Glutamatergic neuron (in vitro differentiated cells): ENCODE data around the gene SUV39H2. TPM values are rescaled to one million over a fixed set of nuclear protein-coding genes. Genes with fewer than 3 reads are reported as not detected.

ENCODE experiments used
- DNase-seq: peaks from one replicate; pipeline ENCODE4 v3.0.0; 2022
- H3K27ac Mint-ChIP-seq: one replicate; pipeline ENCODE4 v1.8.0; 2020; ENCODE audit warnings: mild to moderate bottlenecking, mixed read lengths, inconsistent platforms; ENCODE audit not compliant: unreplicated experiment
- H3K27me3 Mint-ChIP-seq: one replicate; pipeline ENCODE4 v1.8.0; 2020; ENCODE audit warnings: mild to moderate bottlenecking, moderate library complexity, mixed read lengths, inconsistent platforms; ENCODE audit not compliant: unreplicated experiment
- H3K36me3 Mint-ChIP-seq: one replicate; pipeline ENCODE4 v1.8.0; 2020; ENCODE audit warnings: mild to moderate bottlenecking, mixed read lengths, inconsistent platforms; ENCODE audit not compliant: unreplicated experiment
- H3K4me1 Mint-ChIP-seq: one replicate; pipeline ENCODE4 v1.8.0; 2020; ENCODE audit warnings: mild to moderate bottlenecking, low read depth, mixed read lengths, inconsistent platforms; ENCODE audit not compliant: unreplicated experiment
- H3K4me3 Mint-ChIP-seq: one replicate; pipeline ENCODE4 v1.8.0; 2020; ENCODE audit warnings: mild to moderate bottlenecking, mixed read lengths, inconsistent platforms; ENCODE audit not compliant: unreplicated experiment
- H3K9me3 Mint-ChIP-seq: one replicate; pipeline ENCODE4 v1.8.0; 2020; ENCODE audit warnings: mild to moderate bottlenecking, moderate library complexity, mixed read lengths, inconsistent platforms; ENCODE audit not compliant: unreplicated experiment
- CTCF ChIP-seq: fragments of 200-600 bp; sonication (generic); IDR thresholded peaks from one replicate; pipeline ENCODE4 v1.5.0; 2021; ENCODE audit not compliant: partially characterized antibody, unreplicated experiment
- long read RNA-seq: library from polyadenylated mRNA; unstranded; transcript quantifications from one replicate; pipeline ENCODE4 v2.0.0, GENCODE V29; 2020; ENCODE audit not compliant: unreplicated experiment
- total RNA-seq: library from RNA; stranded (reverse); fragmentation: NEBNext Ultra II Directional; extraction: Animal tissue kit (Norgen Biotek cat#: 25700); gene quantifications from one replicate; pipeline ENCODE4 v1.2.1, GENCODE V29; 2021; ENCODE audit not compliant: unreplicated experiment

The SUV39H2 gene
- total RNA-seq = 15.1 TPM
- long read RNA-seq, partial matches to known transcripts = 0 of 7 reads
- long read RNA-seq, other reads (novel, unspliced or antisense) = 1 of 7 reads

- H3K27me3 Mint-ChIP-seq = peaks cover 11% of the 10 kb centered on the region
- H3K4me3 Mint-ChIP-seq = peak within 1 kb of the TSS; percentile 96
- H3K27ac Mint-ChIP-seq = peak within 1 kb of the TSS; percentile 92
- DNase-seq = peak; percentile 98
- H3K9me3 Mint-ChIP-seq = peaks cover 6% of the 10 kb centered on the region
- TF ChIP-seq CTCF = no peak
- no peaks in the 10 kb centered on the region for H3K36me3 Mint-ChIP-seq
- peaks cover 22% of the 10 kb centered on the region for H3K4me1 Mint-ChIP-seq
Observed at GRCh38 chr10:14878266-14879123, at the start of gene SUV39H2. Gene SUV39H2, plus strand, starts transcription at chr10:14878866. Its CDS starts 23 bp downstream, at chr10:14878889.

- Mint-ChIP-seq H3K27me3 (peaks cover 6% of the 10 kb centered on the region), H3K4me1 (no peaks in the 10 kb centered on the region), H3K9me3 (peaks cover 11% of the 10 kb centered on the region), H3K27ac (no peak overlapping the region), H3K4me3 (no peak overlapping the region), H3K36me3 (no peaks in the 10 kb centered on the region)
- no peak for DNase-seq
- no peak for TF ChIP-seq CTCF
Observed at GRCh38 chr10:14833106-14833505, 45.6 kb upstream of the SUV39H2 start.

- peaks cover 11% of the 10 kb centered on the region for H3K9me3 Mint-ChIP-seq
- H3K27ac Mint-ChIP-seq = no peak overlapping the region
- no peak for TF ChIP-seq CTCF
- H3K4me3 Mint-ChIP-seq = no peak overlapping the region
- peaks cover 2% of the 10 kb centered on the region for H3K4me1 Mint-ChIP-seq
- DNase-seq = no peak
- no peaks in the 10 kb centered on the region for H3K36me3 Mint-ChIP-seq
- H3K27me3 Mint-ChIP-seq = peaks cover 9% of the 10 kb centered on the region
Observed at GRCh38 chr10:14836208-14836607, 42.5 kb upstream of the SUV39H2 start.

- H3K27ac Mint-ChIP-seq = peak overlapping the region; percentile 97
- peaks cover 9% of the 10 kb centered on the region for H3K9me3 Mint-ChIP-seq
- H3K4me1 Mint-ChIP-seq = peaks cover 2% of the 10 kb centered on the region
- H3K36me3 Mint-ChIP-seq = no peaks in the 10 kb centered on the region
- no peak for TF ChIP-seq CTCF
- H3K4me3 Mint-ChIP-seq = peak overlapping the region; percentile 87
- DNase-seq = no peak
- peaks cover 9% of the 10 kb centered on the region for H3K27me3 Mint-ChIP-seq
Observed at GRCh38 chr10:14837003-14837756, 41.5 kb upstream of the SUV39H2 start.
